Measurements from ENCODE around the gene SMC1A. TPM values are rescaled to one million over a fixed set of nuclear protein-coding genes. Genes with fewer than 3 reads are reported as not detected.

The SMC1A gene
- total RNA-seq, 2 experiments from 2014 or later, result 130 to 132 TPM

Other genes starting within 250 kb of the SMC1A start
- gene KDM5C, start 197.4 kb downstream of the SMC1A start, total RNA-seq, result 10 to 100 TPM; 95.5 to 99.9 TPM
- under 1 TPM; 0.20 to 0.48 TPM for gene IQSEC2, start 141.1 kb downstream of the SMC1A start, total RNA-seq
- gene RIBC1, start 219 bp upstream of the SMC1A start, total RNA-seq, result 1 to 10 TPM; 1.1 to 1.3 TPM
- 10 to 100 TPM; 73.2 to 74.0 TPM for gene HSD17B10, start 11.7 kb upstream of the SMC1A start, total RNA-seq

Data from activated CD4-positive, alpha-beta memory T cell treated with anti-CD3 and anti-CD28 coated beads, Interleukin-2, amount 10 ng/mL, durations not matched to agents 7 days and 5 days (primary cell).